Forelimb muscle (tissue), 1 donor: Measurements from ENCODE around the gene SF3A2. TPM values are rescaled to one million over a fixed set of nuclear protein-coding genes. Genes with fewer than 3 reads are reported as not detected.

ENCODE experiments used
- DNase-seq: peaks from one replicate; pipeline ENCODE4 v3.0.0-alpha.2; 2013; ENCODE audit warnings: low read depth
- polyA plus RNA-seq: library from polyadenylated mRNA; unstranded; fragments of 120-200 nt; gene quantifications from one replicate; pipeline ENCODE4 v1.2.1, GENCODE V29; 2013; ENCODE audit not compliant: insufficient read length

SF3A2 gene
- polyA plus RNA-seq, 1 donor = 63.8 TPM

DNA sequence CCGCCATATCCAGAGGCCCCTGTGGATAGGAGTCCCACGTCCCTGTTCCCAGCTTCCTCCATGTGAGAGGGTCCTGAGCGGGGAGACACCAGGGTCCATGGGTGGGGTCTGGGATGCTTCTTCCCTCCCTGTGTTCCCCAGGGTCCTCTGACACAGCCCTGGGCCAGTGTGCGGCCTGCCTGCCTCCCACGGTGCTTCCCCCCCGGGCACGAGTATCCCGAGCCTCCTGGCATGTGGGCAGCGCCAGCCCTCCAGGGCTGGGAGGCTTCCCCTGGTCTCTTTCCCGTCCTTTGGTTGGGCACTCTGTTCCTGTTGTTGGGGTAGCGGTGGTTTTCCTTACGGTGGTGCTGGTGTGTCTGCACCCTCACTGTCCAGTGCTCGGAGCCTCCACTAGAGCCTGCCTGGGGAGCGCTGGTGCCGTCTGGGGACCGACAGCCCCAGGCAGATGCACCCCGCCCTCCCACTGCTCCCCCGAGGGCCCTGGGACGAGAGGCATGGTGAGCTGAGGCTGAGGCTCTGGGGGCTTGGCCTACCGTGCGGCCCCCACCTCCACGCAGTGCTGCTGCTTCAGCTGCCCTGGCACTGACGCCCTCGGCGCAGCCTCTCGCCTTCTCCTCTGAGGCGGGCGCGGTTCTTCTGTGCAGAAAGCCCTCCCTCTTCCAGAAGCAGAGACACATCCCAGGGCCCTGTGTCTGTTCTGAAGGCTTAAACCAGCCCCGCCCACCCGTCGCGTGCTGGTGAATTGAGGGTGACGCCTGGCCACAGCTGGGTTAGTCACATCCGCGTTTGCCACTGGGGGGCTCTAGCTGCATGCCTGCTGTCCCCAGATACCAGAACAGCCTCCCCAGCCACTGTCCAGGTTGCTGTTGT, 28.4 kb upstream of the SF3A2 start:
- DNase-seq = no peak

DNA sequence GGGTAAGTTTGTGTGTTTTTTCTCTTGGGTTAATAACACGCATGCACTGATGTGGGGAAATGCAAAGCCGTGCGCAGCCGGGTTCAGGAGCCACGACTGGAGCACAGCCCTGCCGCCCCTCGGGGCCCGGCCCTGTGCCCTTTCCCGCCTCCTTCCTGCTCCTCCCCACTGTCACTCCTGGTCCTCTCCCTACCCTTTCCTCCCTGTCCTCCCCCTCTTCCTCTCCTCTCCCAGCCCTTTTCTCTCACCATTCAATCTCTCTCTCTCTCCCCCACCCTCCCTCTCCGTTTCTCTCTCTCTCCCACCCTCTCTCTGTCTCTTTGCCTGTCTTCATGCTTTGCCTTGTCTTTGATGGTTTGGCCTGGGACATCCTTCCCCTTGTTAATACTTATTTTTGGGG, 27.6 kb upstream of the SF3A2 start:
- no peak for DNase-seq

DNA sequence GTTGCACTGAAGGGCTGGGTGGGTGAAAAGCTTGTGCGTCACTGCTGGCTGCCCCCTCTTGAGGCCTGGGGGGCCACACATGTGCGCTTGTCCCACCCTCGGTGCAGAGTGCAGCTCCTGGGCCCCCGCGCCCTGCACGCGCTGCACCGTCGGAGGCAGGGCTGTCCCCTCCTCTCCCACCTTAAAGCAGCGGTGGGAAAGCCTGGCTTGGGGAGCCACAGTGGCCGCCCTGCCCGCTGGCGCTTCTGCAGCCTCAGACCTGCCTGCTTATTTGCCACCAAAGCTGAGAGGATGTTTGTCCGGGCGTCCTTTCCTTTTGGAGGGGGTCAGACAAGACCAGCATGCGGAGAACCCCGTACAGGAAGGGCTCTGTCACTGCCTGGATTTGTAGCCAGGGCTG, 27.2 kb upstream of the SF3A2 start:
- no peak for DNase-seq

GRCh38 chr19:2210206-2210605, 26.4 kb upstream of the SF3A2 start:
- DNase-seq = no peak

GRCh38 chr19:2210987-2211740, 25.5 kb upstream of the SF3A2 start:
- DNase-seq = no peak

DNA sequence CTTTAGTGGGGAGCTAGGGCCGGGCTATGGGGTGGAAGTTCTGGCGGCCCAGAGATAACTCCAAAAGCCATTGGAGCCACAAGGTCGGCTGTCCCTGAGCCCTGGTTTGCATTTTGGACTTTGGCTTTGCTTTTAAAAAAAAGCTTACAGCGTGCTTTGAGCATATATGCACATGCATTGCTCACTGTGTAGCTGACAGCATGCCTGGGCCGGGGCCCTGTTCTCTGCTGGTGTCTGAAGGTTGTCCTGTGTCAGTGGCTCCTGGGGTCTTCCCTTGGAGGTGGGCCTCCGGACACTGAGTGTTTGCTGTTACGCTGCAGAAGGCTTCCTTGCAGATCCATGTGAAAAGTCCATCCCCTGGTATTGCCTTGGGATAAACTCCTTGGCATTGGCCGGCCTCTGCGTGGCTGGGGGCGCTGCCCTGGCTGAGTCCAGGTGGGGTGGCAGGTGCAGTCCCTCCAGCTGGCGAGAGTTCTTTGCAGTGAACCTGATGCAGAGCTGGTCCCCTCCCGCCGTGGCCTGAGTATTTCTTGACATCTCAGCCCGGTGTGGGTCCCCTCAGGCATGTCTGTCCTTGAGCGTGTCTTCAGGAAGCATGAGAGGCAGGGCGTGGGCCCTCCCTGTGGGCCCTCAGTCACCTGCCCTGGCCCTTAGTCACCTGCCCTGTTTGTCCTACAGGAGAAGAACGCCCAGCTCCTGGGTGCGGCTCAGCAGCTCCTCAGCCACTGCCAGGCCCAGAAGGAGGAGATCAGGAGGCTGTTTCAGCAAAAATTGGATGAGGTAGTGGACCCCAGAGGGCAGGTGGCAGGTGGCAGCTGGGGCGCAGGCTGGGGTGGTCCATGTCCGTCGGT, 23.5 kb upstream of the SF3A2 start:
- DNase-seq = no peak

DNA sequence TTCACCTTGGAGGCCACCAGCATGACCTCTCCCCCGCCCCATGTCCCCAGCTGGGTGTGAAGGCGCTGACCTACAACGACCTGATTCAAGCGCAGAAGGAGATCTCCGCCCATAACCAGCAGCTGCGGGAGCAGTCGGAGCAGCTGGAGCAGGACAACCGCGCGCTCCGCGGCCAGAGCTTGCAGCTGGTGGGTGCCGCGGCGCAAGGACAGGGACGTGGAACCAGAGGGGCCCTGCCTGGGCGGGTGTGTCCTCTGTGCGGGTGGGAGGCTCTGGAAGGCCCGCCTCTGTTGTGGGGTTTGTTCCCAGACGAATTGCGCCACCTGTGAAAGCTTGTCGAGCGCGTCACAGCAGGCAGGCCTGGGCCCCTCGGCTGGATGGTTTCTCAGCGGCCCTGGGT, 22.8 kb upstream of the SF3A2 start:
- DNase-seq = peak; percentile 48

- peak; percentile 9 for DNase-seq
These were observed 22.4 kb upstream of the SF3A2 start for GRCh38 chr19:2214251-2214650.

DNA sequence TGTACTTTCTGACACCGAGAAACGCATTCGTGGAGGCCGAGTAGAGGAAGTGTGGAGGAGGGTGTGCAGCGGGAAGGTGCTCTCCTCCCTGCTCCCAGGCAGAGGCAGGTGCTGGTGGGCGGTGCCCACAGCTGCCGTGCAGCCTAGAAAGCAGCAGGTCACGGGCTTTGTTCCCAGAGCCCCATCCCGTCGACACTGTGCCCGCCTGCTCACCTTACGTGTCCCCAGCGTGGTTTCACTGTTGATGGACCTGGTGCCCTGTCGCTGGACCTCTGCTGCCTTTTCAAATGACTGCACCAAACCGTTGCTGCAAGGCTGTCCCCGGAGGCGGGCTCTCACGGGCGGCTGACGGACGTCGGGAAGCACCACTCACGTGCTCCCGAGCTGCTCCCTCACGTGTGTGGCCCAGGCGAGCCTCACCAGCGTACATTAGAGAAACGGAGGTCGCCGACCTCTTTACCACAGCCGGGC, 21.3 kb upstream of the SF3A2 start:
- DNase-seq = no peak

DNA sequence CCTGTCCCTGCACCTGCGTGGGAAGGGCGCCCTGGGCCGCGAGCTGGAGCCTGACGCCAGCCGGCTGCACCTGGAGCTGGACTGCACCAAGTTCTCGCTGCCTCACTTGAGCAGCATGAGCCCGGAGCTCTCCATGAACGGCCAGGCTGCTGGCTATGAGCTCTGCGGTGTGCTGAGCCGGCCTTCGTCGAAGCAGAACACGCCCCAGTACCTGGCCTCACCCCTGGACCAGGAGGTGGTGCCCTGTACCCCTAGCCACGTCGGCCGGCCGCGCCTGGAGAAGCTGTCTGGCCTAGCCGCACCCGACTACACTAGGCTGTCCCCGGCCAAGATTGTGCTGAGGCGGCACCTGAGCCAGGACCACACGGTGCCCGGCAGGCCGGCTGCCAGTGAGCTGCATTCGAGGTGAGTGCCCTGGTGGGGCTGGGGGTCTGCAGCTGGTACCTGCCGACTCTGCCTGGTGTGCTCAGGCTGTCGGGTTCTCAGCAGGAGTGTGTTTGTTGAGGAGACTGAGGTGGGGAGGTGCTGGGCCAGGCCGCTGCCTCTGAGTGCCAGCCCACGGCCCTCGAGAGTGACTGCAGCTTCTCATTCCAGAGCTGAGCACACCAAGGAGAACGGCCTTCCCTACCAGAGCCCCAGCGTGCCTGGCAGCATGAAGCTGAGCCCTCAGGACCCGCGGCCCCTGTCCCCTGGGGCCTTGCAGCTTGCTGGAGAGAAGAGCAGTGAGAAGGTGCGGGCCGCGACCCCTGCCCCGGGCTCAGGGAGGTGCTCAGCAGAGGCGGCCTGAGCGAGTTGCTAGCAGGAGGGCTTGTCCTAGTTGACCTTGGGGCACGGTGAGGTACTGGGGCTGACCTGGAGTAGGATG, 20.0 kb upstream of the SF3A2 start:
- no peak for DNase-seq

DNA sequence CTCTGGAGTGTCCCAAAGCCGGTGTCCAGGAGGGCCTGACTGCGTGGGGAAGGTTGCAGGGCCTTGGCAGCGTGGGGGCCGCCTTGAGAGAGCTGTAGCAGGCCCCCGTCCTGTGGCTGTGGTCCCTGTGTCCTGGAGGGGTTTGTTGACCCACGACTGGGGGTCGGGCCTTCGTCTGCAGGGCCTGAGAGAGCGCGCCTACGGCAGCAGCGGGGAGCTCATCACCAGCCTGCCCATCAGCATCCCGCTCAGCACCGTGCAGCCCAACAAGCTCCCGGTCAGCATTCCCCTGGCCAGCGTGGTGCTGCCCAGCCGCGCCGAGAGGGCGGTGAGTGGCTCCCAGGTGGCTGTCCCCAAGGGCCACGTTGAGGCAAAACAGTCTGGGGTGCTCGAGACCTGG, 19.0 kb upstream of the SF3A2 start:
- no peak for DNase-seq

GRCh38 chr19:2219726-2220125, 16.9 kb upstream of the SF3A2 start:
- no peak for DNase-seq

DNA sequence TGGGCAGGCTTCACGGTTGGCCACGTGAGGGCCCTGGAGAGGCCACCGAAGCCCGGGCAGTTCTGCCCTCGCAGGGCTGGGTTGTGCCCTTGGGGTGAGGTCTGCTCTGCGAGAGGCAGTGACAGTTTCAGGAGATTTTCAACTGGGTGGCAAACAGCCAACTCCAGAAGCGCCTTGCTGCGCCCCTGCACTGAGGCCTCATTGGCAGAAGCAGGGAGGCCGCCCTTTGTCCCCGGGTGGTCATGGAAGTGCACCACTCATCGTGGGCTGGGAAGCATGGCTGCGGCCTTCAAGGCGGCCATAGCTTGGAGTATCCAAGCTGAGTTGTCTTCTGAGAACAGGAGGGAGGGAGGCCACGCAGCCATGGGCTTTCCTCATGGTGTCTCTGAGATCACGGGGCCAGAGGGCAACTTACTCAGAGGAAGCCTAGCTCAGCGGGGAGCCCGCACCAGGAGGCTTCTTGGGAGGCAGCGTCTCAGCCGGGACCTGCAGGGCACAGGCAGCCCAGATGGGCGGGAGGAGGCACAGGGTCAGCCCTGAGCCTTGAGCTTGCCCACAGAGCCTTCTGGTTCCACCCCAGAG, 15.3 kb upstream of the SF3A2 start:
- no peak for DNase-seq

DNA sequence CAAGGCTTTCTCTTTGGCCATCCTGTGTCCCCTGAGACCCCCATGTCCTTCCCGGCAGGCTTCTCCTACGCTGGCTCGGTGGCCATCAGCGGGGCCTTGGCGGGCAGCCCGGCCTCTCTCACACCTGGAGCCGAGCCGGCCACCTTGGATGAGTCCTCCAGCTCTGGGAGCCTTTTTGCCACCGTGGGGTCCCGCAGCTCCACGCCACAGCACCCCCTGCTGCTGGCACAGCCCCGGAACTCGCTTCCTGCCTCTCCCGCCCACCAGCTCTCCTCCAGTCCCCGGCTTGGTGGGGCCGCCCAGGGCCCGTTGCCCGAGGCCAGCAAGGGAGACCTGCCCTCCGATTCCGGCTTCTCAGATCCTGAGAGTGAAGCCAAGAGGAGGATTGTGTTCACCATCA, 14.7 kb upstream of the SF3A2 start:
- DNase-seq = no peak

DNA sequence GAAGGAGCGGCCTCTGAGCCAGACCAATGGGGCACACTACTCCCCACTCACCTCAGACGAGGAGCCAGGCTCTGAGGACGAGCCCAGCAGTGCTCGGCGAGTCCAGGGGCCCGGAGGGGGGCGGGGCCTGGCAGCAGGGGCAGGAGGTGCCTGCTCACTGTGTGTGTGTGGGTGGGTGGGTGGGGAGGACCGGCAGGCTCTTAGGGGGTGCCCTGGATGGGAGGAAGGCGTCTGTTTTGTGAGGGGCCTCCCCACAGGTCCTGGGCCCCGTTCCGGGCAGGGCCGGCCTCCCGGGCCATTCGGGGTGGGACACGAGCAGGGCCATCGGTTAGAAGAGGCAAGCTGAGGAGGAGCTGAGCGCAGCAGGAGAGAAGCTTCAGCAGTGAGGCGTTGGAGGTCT, 13.2 kb upstream of the SF3A2 start:
- DNase-seq = no peak

GRCh38 chr19:2223959-2224358, 12.7 kb upstream of the SF3A2 start:
- DNase-seq = no peak

DNA sequence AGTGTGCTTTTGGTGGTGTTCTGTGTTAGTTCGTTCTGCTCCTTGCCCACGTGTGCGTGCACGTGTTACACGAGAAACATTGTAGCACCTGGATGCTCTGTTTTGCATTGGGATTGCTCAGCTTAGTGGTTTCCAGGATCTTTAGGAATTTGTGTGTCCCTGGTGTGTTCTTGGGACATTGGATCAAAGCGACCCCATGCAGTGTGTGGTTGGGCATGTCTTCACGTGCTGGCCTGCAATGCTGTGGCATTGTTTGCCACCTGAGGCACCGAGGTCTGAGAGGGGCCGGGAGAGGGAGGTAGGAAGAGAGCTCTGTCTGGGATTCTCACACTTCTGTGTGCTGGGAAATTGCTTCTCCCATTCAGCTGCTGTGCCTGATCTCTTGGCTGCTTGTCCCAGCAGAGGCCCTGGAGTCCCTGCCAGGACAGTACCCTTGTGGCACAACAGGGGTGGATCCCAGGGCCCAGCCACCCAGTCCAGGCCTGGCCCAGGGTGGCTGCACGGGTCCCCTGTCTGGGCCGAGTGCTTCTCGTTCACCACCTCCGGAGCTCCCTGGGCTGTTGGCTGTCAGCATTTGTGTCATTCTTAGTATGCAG, 11.8 kb upstream of the SF3A2 start:
- no peak for DNase-seq

DNA sequence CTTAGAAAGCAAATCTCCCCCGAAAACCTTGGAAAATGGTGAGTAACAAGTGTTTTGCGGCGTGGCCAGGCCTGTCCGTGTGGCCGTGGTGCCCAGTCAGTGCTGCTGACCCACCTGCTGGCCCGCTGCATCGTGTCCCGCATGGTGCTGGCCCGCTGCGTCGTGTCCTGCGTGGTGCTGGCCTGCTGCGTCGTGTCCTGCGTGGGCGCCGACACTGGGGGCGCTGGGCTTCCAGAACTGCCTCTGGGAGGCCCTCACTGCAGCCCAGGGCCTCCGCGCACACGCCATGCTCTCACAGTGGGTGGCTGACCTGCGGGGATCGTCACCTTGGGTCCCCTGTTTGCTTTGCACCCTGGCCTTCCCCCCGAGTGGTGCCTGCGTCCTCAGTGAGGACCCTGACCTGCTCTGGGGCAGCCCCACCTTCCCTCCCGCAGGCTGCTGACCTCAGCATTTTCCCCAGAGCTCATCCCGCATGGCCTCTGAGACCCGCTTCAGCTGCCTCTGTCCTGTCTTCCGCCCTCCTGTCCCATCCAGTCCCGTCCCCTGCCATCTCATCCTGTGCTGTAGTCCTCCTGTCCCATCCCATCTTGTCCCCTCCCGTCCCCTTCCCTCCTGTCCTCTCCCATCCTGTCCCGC, 11.1 kb upstream of the SF3A2 start:
- no peak for DNase-seq

DNA sequence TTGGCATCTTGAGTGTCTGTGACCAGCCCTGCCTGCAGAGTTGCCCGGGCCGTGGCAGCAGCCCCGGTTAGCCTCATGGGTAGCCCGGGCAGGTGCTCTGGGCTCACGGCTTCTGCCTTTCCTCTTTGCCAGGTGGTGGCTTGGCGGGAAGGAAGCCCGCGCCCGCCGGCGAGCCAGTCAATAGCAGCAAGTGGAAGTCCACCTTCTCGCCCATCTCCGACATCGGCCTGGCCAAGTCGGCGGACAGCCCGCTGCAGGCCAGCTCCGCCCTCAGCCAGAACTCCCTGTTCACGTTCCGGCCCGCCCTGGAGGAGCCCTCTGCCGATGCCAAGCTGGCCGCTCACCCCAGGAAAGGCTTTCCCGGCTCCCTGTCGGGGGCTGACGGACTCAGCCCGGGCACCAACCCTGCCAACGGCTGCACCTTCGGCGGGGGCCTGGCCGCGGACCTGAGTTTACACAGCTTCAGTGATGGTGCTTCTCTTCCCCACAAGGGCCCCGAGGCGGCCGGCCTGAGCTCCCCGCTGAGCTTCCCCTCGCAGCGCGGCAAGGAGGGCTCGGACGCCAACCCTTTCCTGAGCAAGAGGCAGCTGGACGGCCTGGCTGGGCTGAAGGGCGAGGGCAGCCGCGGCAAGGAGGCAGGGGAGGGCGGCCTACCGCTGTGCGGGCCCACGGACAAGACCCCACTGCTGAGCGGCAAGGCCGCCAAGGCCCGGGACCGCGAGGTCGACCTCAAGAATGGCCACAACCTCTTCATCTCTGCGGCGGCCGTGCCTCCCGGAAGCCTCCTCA, 10.4 kb upstream of the SF3A2 start:
- DNase-seq = no peak
